NT2/D1 (cell line): ENCODE data around the gene LVRN.

Source experiments
- SUZ12 ChIP-seq: IDR thresholded peaks from 2 replicates; pipeline ENCODE4 v1.6.1; 2011; ENCODE audit not compliant: insufficient read length, insufficient read depth; ENCODE audit errors: extremely low read depth
- YY1 ChIP-seq: IDR thresholded peaks from 2 replicates; pipeline ENCODE4 v1.6.1; 2011; ENCODE audit not compliant: insufficient read length, insufficient read depth

DNA sequence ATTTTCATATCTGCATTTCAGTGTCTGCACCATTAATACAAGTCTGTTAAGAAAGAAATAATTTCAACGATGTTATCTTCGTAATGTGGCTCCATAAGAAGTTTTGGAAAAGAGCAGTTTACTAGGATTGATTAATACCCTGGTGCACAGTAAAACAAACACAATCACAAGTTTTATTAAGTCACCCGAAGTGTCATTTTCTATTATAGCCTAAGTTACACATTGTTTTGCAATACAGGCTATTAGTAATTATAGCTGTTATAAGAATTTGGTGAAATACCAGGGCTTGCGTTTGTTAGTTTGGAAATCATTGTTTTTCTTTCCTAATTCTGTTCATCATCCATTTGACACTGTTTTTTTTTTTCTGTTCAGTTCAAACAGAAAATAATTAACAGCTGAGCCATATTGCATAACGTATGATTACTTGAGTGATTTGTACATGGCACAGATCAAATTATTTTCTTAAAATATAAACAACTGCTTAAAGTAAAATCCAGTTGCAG lies 30.6 kb downstream of the LVRN start:
- TF ChIP-seq YY1 (no peak), SUZ12 (no peak)
